Measurements from ENCODE around the gene SCRN1. TPM values are rescaled to one million over a fixed set of nuclear protein-coding genes. Genes with fewer than 3 reads are reported as not detected.

The SCRN1 gene
- total RNA-seq, 2 donors from 2014 or later, result 20.2 to 33.3 TPM

DNA sequence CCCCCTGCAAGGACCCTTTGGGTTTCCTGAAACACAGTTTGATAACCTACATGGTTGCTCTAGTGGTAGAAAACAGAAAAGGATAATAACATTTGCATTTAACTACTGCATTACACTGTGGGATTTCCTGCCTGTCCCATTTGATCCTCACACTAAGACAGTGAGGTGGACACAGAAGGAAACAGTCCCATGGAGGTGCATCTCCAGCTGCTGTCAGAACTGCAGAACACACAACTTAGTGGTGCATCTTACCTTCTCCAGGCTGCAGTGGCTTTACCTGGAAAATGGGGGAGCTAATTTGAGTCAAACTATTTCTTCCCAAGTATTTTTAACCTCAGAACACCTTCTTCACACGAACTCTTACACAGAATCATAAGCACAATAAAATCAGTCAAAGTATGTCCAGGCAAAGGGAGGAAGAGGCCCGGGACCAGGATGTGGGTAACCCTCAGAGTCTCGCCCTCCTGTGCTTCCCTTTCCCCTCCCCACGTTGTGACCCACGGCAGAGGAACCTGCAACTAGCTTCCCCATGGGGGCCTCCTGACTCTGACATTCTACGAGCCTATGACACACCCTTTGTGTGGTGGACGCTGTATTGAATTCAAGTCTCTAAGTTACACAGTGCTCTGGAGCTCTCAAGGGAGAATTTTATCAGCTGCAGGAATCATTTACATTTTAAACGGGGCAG lies 33.7 kb downstream of the SCRN1 start:
- H3K27me3 ChIP-seq, result no peaks in the 10 kb centered on the region
- peak; percentile 4 for DNase-seq (ENCODE audit: low spot score)
- TF ChIP-seq, protein P1, sequence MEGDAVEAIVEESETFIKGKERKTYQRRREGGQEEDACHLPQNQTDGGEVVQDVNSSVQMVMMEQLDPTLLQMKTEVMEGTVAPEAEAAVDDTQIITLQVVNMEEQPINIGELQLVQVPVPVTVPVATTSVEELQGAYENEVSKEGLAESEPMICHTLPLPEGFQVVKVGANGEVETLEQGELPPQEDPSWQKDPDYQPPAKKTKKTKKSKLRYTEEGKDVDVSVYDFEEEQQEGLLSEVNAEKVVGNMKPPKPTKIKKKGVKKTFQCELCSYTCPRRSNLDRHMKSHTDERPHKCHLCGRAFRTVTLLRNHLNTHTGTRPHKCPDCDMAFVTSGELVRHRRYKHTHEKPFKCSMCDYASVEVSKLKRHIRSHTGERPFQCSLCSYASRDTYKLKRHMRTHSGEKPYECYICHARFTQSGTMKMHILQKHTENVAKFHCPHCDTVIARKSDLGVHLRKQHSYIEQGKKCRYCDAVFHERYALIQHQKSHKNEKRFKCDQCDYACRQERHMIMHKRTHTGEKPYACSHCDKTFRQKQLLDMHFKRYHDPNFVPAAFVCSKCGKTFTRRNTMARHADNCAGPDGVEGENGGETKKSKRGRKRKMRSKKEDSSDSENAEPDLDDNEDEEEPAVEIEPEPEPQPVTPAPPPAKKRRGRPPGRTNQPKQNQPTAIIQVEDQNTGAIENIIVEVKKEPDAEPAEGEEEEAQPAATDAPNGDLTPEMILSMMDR (IDR thresholded peaks at IDR 0.05), result no peak
- no peaks in the 10 kb centered on the region for H3K9me3 ChIP-seq
- H3K4me3 ChIP-seq, result no peak overlapping the region
- peaks cover 17% of the 10 kb centered on the region for H3K36me3 ChIP-seq
- no peak overlapping the region for H3K27ac ChIP-seq
- H3K4me1 ChIP-seq, result no peaks in the 10 kb centered on the region

DNA sequence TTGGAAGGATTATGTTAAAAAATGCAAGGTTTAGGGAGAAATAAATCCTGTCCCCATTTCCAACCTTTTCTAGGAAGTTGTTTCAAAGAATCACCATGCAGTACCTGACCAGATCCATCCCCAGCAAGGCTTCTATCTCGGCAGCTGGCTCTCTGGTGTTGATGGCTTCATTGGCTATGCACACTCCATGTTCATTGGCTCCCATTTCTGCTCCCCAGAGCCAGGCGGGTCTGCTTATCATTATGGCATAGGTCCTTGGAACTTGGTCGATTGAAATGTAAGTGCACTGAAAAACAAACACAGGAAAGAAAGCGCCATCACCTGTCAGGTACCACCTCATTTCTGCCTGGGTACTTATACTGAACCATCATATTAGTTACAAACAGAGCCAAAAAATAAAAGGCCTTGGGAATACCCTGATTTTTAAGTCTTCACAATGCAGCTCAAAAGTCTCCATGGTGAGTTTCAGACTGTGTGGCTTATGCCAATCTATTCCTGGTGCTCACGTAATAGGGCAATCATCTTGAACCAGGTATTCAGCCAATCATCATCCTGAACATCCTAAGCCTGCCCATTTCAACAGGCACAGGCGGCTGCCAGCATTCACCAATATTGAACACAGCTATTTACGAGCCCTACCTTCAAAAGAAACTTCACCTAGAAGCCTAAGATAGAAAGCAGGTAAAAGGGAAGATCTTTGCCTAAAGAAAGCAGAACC lies 34.4 kb downstream of the SCRN1 start:
- Histone ChIP-seq H3K27me3 (no peaks in the 10 kb centered on the region), H3K4me1 (no peaks in the 10 kb centered on the region), H3K27ac (no peak overlapping the region), H3K4me3 (no peak overlapping the region), H3K36me3 (peaks cover 19% of the 10 kb centered on the region), H3K9me3 (no peaks in the 10 kb centered on the region)
- DNase-seq (ENCODE audit: low spot score), result no peak
- TF ChIP-seq, protein P1 (IDR thresholded peaks at IDR 0.05), result no peak

DNA sequence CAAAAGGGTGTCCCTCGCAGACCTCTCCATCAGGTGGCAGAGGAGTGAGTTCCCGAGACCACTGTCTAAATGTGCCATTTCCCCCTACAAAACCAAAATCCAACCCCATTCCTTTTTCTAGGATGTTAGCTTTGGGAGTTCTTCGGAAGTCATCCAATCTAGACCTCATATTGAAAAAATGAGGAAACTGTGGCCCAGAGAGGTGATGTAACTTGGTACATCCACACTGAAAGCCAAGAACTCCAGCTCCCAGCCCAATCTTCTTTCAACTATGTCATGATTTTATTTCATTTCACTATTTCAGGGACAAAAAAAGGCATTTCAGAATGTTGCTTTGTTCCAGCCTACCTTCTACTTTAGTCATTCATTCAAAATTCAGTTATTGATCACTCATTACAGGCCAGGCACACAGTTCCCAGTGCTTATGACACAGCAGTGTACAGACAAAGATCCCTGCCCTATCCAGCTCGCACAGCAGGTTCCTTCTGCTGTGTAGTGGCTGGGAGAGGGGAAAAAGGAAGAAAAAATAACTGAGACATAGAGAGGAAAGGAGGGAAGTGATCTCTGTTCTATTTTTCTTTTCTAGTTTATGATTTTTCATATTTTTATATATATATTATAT lies 35.8 kb downstream of the SCRN1 start:
- H3K36me3 ChIP-seq, result peaks cover 19% of the 10 kb centered on the region
- no peaks in the 10 kb centered on the region for H3K27me3 ChIP-seq
- no peaks in the 10 kb centered on the region for H3K4me1 ChIP-seq
- TF ChIP-seq, protein P1 (IDR thresholded peaks at IDR 0.05), result no peak
- no peak for DNase-seq (ENCODE audit: low spot score)
- H3K9me3 ChIP-seq, result no peaks in the 10 kb centered on the region
- H3K4me3 ChIP-seq, result no peak overlapping the region
- H3K27ac ChIP-seq, result peak overlapping the region; percentile 32 to 33

DNA sequence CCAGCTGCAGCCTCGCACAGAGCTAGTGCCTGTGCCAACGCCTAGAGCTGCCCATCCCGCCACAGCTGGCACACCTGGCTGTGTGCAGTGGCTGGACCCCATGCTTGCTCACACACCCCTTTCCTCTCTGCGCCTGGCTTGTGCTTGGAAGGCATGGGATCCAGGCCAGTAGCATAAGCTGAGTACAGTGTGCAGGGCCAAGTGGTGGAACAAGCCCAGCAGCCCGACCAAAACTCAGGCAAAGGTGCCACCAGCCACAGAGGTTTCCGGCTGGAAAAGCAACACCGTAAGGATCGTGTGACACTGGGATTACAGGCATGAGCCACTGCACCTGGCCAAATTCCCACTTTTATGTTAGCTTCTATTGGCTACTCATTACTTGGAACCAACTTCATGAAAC lies 38.4 kb downstream of the SCRN1 start:
- H3K27me3 ChIP-seq, result no peaks in the 10 kb centered on the region
- TF ChIP-seq, protein P1 (IDR thresholded peaks at IDR 0.05), result no peak
- no peak overlapping the region for H3K27ac ChIP-seq
- peaks cover 0 to 7% of the 10 kb centered on the region in 2 donors for H3K4me1 ChIP-seq
- peaks cover 19% of the 10 kb centered on the region for H3K36me3 ChIP-seq
- no peak overlapping the region for H3K4me3 ChIP-seq
- no peak for DNase-seq (ENCODE audit: low spot score)
- H3K9me3 ChIP-seq, result no peaks in the 10 kb centered on the region

DNA sequence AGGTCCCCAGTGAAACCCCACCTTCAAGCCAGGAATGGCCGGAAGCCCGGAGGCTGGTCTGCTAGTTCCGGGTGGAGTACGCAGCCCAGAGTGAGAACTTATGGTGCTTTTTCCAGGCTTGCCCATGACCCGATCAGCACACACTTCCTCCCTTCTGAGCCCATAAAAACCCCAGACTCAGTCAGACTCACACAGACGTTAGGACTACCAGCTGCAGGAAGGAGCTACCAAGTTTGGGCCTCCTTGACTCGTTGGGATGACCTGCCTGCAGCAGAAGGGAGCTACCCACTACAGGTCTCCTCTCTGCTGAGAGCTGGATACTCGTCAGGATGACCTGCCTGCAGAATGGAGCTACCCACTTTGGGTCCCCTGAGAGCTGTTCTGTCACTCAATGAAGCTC lies 39.1 kb downstream of the SCRN1 start:
- Histone ChIP-seq H3K36me3 (peaks cover 19% of the 10 kb centered on the region), H3K4me3 (no peak overlapping the region), H3K9me3 (no peaks in the 10 kb centered on the region), H3K27ac (no peak overlapping the region), H3K4me1 (peaks cover 0 to 7% of the 10 kb centered on the region in 2 donors), H3K27me3 (no peaks in the 10 kb centered on the region)
- TF ChIP-seq, protein P1 (IDR thresholded peaks at IDR 0.05), result no peak
- DNase-seq (ENCODE audit: low spot score), result no peak
